Measurements from ENCODE around the gene MAOA. TPM values are rescaled to one million over a fixed set of nuclear protein-coding genes. Genes with fewer than 3 reads are reported as not detected.
"Not testable (repeated sequence)": the region's sequence is repeated elsewhere in the genome, so short reads cannot be mapped to it uniquely, and the experiment has no call there.

Gene MAOA
- polyA plus RNA-seq, 1 experiment, result 0.10 TPM

DNA sequence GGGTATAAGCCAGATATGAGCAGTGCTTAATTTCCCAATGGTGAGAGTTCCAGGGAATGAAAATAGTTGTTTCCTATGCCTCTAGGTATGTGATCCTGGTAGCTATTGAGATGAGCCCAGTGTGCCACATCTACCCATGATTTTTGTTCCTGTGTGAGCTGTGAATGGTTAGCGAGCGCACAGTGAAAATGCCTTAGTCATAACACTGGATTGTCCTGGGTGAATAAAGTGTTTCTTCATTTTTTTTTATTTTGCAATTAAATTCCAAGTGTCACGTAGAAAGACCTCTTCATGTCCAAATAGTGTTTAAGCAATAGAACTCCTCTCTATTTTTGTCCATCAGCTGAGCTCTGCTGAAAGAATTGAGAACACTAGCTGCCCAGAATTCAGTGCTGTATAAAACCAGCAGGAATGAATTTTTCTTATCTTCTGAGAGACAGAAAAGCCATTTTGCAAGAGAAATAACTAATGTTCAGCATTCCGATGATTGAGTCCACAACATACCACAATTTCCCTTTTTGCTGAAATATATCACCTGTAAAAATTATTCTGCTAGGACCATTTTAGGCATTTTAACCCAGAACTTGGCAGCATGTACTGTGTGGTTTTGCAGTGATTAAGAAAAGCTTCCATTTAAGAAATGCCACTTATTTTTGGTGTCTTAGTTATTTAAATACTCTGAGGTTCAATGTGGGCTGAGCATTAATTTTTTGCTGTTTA lies 5.6 kb downstream of the MAOA start:
- POLR2A ChIA-PET, result no interaction called here
- TF ChIP-seq, protein P1, sequence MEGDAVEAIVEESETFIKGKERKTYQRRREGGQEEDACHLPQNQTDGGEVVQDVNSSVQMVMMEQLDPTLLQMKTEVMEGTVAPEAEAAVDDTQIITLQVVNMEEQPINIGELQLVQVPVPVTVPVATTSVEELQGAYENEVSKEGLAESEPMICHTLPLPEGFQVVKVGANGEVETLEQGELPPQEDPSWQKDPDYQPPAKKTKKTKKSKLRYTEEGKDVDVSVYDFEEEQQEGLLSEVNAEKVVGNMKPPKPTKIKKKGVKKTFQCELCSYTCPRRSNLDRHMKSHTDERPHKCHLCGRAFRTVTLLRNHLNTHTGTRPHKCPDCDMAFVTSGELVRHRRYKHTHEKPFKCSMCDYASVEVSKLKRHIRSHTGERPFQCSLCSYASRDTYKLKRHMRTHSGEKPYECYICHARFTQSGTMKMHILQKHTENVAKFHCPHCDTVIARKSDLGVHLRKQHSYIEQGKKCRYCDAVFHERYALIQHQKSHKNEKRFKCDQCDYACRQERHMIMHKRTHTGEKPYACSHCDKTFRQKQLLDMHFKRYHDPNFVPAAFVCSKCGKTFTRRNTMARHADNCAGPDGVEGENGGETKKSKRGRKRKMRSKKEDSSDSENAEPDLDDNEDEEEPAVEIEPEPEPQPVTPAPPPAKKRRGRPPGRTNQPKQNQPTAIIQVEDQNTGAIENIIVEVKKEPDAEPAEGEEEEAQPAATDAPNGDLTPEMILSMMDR (IDR thresholded peaks at IDR 0.05; ENCODE audit: insufficient read depth, low read depth, low read length), result no peak
- H3K36me3 ChIP-seq (ENCODE audit: control insufficient read depth, insufficient read depth, low read length), result no peaks in the 10 kb centered on the region
- no peak overlapping the region for H3K4me3 ChIP-seq (ENCODE audit: low read depth, low read length)
- DNase-seq (ENCODE audit: low read depth), result no peak
- CTCF ChIA-PET, result no interaction called here
- no peaks in the 10 kb centered on the region for H3K27me3 ChIP-seq (ENCODE audit: control insufficient read depth, insufficient read depth, low read length)

DNA sequence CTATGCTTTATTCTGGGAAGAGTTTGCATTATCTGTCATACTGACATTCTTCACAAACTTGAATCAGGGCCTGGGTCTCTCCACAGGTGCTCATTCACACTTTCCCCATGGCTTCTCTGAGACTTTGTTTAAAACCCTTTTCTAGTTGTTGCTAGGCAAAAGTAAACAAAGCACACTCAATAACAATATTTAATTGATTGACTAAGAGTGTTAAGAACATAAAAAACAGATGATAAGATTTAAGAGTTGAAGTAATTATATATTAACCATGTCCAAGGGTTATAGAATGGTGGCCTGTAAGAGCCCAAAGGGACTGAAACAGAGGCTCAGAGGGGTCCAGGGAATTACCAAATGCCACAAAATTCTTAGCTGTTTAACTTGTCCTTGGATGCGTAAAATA lies 7.1 kb downstream of the MAOA start:
- Histone ChIP-seq H3K27me3 (ENCODE audit: control insufficient read depth, insufficient read depth, low read length) (no peaks in the 10 kb centered on the region), H3K4me3 (ENCODE audit: low read depth, low read length) (no peak overlapping the region), H3K36me3 (ENCODE audit: control insufficient read depth, insufficient read depth, low read length) (no peaks in the 10 kb centered on the region)
- DNase-seq (ENCODE audit: low read depth), result no peak
- POLR2A ChIA-PET, result no interaction called here
- CTCF ChIA-PET, result no interaction called here
- TF ChIP-seq, protein P1 (IDR thresholded peaks at IDR 0.05; ENCODE audit: insufficient read depth, low read depth, low read length), result no peak

DNA sequence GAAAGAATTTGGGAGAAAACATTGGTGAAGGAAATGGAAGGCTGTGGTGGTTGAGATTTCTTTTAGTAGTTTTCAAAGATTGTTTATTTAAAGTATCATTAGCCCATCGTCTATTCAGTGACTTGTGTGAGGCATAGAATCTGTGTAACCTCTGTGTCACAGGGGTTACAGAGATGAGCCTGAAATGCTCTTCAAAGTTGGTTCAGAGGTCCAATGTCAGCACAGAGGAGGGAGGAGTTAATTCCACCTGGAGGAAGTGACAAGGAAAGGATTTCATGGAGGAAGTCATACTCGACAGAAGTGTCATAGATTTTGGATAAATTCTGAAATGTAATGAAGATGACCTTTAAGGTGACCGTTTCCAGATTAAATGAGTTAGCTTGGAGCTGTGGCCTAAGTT lies 8.2 kb downstream of the MAOA start:
- ChIA-PET POLR2A (no interaction called here), CTCF (no interaction called here)
- no peaks in the 10 kb centered on the region for H3K36me3 ChIP-seq (ENCODE audit: control insufficient read depth, insufficient read depth, low read length)
- TF ChIP-seq, protein P1 (IDR thresholded peaks at IDR 0.05; ENCODE audit: insufficient read depth, low read depth, low read length), result no peak
- H3K27me3 ChIP-seq (ENCODE audit: control insufficient read depth, insufficient read depth, low read length), result no peaks in the 10 kb centered on the region
- DNase-seq (ENCODE audit: low read depth), result no peak
- H3K4me3 ChIP-seq (ENCODE audit: low read depth, low read length), result no peak overlapping the region

DNA sequence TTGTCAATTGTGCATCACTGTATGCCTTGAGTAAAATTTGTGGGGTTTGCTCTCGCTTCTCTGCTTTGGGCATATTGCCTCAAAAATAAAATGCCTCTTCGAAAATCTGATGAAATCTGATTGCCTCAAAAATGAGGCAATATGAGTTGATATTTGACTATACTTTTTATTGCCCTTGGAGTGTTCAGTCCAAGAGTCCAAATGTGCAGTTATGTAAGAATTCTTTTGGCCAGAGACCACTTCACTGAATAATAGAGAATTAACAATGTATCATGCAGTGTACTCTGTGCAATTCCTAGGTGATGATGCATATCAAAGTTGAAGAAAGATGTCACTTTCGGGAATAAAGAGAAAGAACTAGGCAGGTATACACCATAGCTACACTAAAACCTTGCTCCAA lies 8.6 kb downstream of the MAOA start:
- CTCF ChIA-PET, result no interaction called here
- H3K4me3 ChIP-seq (ENCODE audit: low read depth, low read length), result no peak overlapping the region
- H3K27me3 ChIP-seq (ENCODE audit: control insufficient read depth, insufficient read depth, low read length), result no peaks in the 10 kb centered on the region
- TF ChIP-seq, protein P1 (IDR thresholded peaks at IDR 0.05; ENCODE audit: insufficient read depth, low read depth, low read length), result no peak
- no peak for DNase-seq (ENCODE audit: low read depth)
- POLR2A ChIA-PET, result no interaction called here
- H3K36me3 ChIP-seq (ENCODE audit: control insufficient read depth, insufficient read depth, low read length), result no peaks in the 10 kb centered on the region

DNA sequence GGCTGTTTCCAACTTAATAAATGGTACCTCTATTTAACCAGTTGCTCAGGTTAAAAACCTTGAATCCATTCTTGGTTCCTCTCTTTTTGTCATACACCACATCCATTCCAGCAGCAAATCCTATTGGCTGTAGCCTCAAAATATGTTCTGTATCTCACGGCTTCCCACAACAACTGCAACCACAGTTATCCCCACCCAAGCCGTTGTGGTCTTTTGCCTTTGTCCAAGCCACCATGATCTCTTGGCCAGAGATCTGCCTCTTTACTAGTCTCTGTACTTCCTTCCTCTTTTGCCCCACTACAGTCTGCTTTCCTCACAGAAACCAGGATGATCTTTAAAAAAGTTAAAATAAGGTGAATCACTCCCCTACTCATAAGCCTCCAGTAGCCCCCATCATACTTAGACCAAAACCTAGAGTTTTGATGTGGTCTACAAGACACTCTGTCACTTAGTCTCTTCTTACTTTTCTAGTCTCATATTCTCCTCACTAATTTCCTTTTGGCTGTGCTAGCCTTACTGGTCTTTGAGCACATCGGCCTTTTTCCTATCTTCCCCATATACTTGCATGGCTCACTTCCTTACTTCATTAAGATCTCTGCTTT lies 10.3 kb downstream of the MAOA start:
- TF ChIP-seq, protein P1 (IDR thresholded peaks at IDR 0.05; ENCODE audit: insufficient read depth, low read depth, low read length), result no peak
- no peaks in the 10 kb centered on the region for H3K27me3 ChIP-seq (ENCODE audit: control insufficient read depth, insufficient read depth, low read length)
- ChIA-PET CTCF (no interaction called here), POLR2A (no interaction called here)
- DNase-seq (ENCODE audit: low read depth), result no peak
- no peaks in the 10 kb centered on the region for H3K36me3 ChIP-seq (ENCODE audit: control insufficient read depth, insufficient read depth, low read length)
- no peak overlapping the region for H3K4me3 ChIP-seq (ENCODE audit: low read depth, low read length)

DNA sequence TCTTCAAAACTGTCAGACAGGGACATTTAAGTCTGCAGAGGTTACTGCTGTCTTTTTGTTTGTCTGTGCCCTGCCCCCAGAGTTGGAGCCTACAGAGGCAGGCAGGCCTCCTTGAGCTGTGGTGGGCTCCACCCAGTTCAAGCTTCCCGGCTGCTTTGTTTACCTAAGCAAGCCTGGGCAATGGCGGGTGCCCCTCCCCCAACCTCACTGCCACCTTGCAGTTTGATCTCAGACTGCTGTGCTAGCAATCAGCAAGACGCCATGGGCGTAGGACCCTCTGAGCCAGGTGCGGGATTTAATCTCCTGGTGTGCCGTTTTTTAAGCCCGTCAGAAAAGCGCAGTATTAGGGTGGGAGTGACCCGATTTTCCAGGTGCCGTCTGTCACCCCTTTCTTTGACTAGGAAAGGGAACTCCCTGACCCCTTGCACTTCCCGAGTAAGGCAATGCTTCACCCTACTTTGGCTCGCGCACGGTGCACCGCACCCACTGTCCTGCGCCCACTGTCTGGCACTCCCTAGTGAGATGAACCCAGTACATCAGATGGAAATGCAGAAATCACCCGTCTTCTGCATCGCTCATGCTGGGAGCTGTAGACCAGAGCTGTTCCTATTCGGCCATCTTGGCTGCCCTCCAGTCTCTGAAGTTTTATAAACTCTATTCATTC lies 20.0 kb downstream of the MAOA start:
- POLR2A ChIA-PET; H3K4me3 ChIP-seq (ENCODE audit: low read depth, low read length); CTCF ChIA-PET; H3K27me3 ChIP-seq (ENCODE audit: control insufficient read depth, insufficient read depth, low read length); H3K36me3 ChIP-seq (ENCODE audit: control insufficient read depth, insufficient read depth, low read length); DNase-seq (ENCODE audit: low read depth): not testable (repeated sequence)

Measured in BJ (cell line).